HG02642 (cell line): Measurements from ENCODE around the gene FXN.

ENCODE experiments used
- ATAC-seq: cut with Tn5 transposase; IDR thresholded peaks from one replicate; pipeline ENCODE4 v1.9.1; 2021; ENCODE audit warnings: mild to moderate bottlenecking; ENCODE audit not compliant: unreplicated experiment, poor library complexity

FXN gene

GRCh38 chr9:69060766-69061165, 25.2 kb downstream of the FXN start:
- no peak for ATAC-seq

DNA sequence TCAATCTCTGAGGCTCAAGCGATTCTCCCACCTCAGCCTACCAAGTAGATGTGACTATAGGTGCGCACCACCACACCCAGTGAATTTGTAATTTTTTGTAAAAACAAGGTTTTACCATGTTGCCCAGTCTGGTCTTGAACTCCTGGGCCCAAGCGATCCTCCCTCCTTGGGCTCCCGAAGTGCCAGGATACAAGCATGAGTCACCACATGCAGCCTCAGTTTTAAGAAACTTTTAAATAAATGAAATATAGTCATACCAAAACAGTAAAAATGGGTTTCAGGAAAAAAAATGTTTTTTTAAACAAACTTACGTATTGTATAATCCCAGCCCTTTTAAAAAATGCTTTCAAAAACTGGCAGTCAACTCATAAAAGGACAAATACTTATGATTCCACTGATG, 26.6 kb downstream of the FXN start:
- ATAC-seq = no peak

- ATAC-seq = no peak
Observed at GRCh38 chr9:69063839-69064238, 28.3 kb downstream of the FXN start.

DNA sequence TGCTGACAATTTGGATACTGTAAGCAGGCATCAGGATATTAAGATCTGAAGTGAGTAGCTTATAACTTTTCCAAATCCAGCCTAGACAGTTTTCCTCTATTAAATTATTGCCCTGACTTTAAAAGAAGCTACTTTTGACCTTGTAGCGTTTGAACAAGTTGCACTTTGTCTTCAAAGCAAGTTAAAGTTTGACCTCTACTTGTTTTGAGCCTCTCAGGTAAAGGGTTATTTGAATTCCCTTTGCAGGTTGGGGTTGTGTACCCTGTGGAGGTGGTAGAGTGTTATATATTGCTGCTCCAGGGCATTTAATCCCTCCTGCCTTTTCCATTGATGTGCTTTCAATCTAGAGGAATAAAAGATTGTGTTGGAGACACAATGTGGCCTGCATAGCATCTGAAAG, 30.1 kb downstream of the FXN start:
- no peak for ATAC-seq

GRCh38 chr9:69066955-69067354, 31.4 kb downstream of the FXN start:
- no peak for ATAC-seq

GRCh38 chr9:69070201-69070600, 34.6 kb downstream of the FXN start:
- ATAC-seq = no peak

GRCh38 chr9:69071059-69071458, 35.5 kb downstream of the FXN start:
- no peak for ATAC-seq

DNA sequence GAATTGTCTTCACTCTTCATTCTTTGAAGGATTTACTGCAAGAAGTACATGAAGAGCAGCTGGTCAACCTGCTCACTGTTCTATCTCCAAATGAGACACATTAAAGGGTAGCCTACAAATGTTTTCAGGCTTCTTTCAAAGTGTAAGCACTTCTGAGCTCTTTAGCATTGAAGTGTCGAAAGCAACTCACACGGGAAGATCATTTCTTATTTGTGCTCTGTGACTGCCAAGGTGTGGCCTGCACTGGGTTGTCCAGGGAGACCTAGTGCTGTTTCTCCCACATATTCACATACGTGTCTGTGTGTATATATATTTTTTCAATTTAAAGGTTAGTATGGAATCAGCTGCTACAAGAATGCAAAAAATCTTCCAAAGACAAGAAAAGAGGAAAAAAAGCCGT, 37.6 kb downstream of the FXN start:
- ATAC-seq = no peak

GRCh38 chr9:69074801-69075200, 39.2 kb downstream of the FXN start:
- ATAC-seq = no peak

- ATAC-seq = no peak
Observed at GRCh38 chr9:69076550-69076949, 41.0 kb downstream of the FXN start.

GRCh38 chr9:69078069-69078468, 42.5 kb downstream of the FXN start:
- no peak for ATAC-seq

GRCh38 chr9:69078581-69078980, 43.0 kb downstream of the FXN start:
- ATAC-seq = no peak

DNA sequence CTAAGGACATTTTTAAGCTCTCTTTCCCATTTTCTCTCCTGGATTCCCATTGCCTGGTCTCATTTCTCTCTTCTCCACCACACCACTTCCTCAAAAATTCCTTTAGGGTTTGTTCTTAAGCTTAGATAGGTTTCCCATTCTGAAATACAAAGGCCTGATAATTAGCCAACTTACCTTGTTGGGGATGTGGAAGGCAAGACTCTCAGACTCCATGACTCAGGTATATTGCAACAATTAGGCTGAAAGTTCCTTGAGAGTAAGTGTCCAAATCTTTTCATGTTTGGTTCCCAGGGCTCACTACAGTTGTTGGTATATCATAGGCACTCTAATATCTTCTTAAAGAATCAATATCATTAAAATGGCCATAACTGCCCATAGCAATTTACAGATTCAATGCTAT, 43.6 kb downstream of the FXN start:
- no peak for ATAC-seq

DNA sequence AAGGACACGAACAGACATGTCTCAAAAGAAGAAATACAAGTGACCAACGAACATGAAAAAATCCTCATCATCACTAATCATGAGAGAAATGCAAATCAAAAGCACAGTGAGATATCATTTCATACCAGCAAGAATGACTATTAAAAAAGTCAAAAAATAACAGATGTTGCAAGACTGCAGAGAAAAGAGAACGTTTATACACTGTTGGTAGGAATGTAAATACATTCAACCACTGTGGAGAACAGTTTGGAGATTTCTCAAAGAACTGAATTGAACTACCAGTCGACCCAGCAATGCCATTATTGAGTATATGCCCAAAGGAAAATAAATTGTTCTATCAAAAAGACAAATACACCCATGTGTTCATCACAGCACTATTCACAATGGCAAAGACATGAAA, 45.7 kb downstream of the FXN start:
- ATAC-seq = no peak

DNA sequence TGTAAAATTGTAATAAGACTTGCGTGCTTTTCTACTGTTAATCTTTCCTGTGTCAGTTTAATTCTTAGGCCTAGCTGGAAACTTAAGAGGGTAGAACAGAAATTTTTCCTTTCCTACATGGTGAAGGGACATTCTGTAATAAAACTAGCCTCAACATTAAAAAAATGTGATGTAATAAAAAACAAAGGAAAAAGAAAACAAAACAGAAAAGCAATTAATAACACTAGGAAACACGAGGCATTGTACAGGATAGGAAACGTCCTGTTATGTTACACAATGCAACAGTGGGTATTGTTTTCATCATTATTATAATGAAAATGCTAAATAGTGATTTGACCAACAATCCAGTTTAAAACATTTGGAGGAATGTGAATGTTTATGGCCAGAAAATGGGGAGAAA, 47.8 kb downstream of the FXN start:
- ATAC-seq = no peak

DNA sequence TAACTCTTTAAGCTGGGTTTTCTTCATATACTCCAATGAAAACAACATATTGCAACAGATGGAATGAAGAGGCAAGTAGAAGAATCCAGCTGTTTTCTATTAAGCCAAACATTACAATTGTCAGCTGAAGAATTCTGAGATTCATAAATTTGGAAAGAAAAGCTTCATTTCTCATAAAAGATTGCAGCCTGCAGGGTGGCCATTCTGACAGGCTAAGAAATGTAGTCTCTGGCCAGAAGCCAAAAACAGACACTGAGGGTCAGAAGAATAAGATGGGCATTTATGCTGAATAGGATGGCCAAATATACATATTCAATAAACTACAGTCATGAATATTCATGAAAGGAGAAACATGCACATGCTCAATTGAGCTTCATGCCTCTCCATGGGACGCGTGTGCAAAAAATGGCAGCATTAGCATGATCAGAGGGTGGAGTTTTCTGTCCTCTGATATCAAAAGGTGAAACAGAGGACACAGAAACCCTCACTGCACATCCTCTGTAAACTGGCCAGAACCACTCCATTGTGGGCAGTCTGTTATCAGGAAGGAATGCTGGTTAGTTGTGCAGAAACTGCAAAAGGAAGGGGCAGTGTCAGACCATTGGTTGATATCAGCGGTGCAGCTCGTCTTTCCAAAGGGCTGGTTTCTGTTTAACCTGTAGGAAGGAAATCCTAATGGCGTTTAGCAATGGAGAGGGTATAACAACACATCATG, 50.2 kb downstream of the FXN start:
- ATAC-seq = no peak

DNA sequence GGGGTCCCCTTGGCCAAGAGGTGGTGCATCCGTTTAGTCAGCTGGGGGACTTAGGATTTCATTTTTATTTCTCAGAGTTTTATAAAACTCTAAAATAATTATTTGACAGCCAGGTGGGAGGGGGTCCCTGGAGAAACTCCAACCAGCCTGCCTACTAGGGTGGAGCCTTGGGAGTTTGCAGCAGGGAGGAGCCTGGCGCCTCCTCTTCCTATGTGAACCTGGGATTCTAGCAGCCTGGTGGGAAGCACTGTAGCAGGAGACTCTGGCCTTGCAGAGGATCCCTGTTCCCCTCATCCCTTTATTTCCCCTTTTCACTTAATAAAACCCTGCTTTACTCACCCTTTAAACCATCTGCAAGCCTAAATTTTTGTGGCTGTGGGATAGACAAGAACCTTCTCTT, 50.8 kb downstream of the FXN start:
- no peak for ATAC-seq

DNA sequence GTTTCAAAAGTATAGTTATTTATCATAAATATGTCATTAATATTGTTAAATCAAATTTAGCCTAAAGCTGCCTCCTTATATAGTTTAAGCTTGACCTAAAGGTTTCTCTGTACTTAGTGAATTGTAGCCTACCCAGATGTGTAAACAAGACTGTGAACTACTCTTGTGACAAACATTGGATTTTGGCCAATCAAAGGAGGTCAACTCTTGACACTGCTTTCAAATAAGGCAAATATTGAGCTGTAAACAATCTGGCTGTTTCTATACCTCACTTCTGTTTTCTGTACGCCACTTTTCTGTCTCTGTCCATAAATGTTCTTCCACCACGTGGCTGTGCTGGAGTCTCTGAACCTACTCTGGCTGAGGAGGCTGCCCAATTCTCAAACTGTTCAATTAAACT, 51.2 kb downstream of the FXN start:
- no peak for ATAC-seq

- ATAC-seq = no peak
Observed at GRCh38 chr9:69089082-69089481, 53.5 kb downstream of the FXN start.

DNA sequence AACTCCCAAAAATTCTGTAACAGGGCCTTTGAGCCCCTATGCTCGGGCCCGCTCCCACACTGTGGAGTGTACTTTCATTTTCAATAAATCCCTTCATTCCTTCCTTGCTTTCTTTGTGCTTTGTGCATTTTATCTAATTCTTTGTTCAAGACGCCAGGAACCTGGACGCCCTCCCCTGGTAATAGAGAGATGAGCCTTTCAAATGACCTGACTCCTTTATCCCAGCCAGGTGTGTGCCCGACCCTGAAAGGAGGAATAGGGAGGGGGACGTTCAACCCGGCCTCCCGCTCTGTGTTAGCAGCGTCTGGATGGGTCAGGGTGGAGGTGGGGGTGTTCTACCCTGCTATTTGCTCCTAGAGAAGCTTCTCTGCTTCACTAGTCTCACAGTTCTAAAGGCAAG, 53.9 kb downstream of the FXN start:
- ATAC-seq = no peak

- no peak for ATAC-seq
Observed at GRCh38 chr9:69090140-69090750, 54.7 kb downstream of the FXN start.

- no peak for ATAC-seq
Observed at GRCh38 chr9:69090946-69091345, 55.4 kb downstream of the FXN start.
